GM12874 (cell line): Measurements from ENCODE around the gene NECTIN2.

Source experiments
- CTCF ChIP-seq: IDR thresholded peaks from 2 replicates; pipeline ENCODE4 v1.5.1; 2011; ENCODE audit warnings: low read depth, mild to moderate bottlenecking, control low read depth, low read length, moderate library complexity; ENCODE audit not compliant: insufficient read depth

Gene NECTIN2

DNA sequence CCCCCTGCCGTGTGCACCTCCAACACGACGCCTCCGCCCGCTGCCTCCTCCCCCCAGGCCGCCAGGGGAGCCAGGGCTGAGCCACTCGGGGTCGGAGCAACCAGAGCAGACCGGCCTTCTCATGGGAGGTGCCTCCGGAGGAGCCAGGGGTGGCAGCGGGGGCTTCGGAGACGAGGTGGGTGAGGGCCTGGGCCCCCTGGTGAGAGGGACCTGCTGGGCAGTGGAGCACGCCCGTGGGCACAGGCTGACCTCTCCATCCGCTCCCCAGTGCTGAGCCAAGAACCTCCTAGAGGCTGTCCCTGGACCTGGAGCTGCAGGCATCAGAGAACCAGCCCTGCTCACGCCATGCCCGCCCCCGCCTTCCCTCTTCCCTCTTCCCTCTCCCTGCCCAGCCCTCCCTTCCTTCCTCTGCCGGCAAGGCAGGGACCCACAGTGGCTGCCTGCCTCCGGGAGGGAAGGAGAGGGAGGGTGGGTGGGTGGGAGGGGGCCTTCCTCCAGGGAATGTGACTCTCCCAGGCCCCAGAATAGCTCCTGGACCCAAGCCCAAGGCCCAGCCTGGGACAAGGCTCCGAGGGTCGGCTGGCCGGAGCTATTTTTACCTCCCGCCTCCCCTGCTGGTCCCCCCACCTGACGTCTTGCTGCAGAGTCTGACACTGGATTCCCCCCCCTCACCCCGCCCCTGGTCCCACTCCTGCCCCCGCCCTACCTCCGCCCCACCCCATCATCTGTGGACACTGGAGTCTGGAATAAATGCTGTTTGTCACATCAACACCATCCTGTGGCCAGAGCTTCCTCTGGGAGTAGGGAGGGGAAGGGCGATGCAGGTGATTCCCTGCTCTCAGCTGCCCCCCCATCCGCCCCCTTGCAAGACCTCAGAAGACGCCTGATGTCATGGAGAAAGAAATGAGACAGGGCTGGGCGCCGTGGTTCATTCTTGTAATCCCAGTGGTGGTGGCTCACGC, 25.2 kb upstream of the NECTIN2 start:
- no peak for TF ChIP-seq CTCF

DNA sequence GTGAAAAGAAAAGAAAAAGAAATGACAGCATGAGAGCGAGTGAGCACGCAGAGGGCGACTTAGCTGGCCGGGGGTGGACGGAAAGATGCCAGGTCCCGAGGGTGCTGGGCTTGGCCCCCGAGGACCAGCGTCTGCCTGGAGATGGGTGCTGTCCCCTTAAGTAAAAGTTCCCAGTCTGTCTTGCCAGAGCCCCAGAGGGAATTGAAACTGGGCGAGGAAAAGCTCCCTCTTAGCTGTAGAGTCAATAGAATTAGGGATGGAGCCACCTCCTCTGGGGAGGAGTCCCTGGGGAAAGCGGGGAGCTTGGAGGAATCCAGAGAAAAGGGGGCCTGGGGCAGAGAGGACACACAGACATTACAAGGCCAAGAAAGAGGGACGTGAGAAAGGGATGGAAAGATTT, 23.9 kb upstream of the NECTIN2 start:
- TF ChIP-seq CTCF = no peak

- no peak for TF ChIP-seq CTCF
Observed at GRCh38 chr19:44822670-44823372, 23.3 kb upstream of the NECTIN2 start.

- no peak for TF ChIP-seq CTCF
Observed at GRCh38 chr19:44823373-44823698, 22.8 kb upstream of the NECTIN2 start.

GRCh38 chr19:44824761-44825160, 21.3 kb upstream of the NECTIN2 start:
- no peak for TF ChIP-seq CTCF

DNA sequence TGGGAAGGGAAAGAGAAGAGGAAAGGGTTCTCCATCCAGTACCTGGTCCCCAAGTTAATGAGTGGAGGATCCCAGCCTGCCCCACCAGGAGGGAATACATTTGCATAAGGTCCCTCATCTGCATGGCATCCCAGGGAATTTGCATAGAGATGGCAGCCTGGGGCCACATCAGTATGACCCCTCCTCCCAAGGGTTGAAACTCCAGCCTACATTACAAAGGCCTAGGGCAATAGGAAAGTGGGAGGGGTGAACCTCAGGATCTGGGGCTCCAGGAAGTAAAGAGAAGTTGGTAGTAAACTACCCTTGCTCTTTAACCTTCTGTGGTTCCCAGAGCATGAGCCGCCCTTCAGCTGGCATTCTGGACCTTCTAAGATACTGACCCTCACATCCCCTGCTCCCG, 6.8 kb upstream of the NECTIN2 start:
- TF ChIP-seq CTCF = no peak

GRCh38 chr19:44840811-44841210, 5.3 kb upstream of the NECTIN2 start:
- no peak for TF ChIP-seq CTCF
